NT2/D1 (cell line): ENCODE data around the gene HUS1B.
"Not testable (repeated sequence)": the region's sequence is repeated elsewhere in the genome, so short reads cannot be mapped to it uniquely, and the experiment has no call there.

Experiments
- DNase-seq: peaks from one replicate; pipeline ENCODE4 v3.0.0-alpha.2; 2011; ENCODE audit warnings: low read depth, low spot score
- H3K27me3 ChIP-seq: 2 replicates; pipeline ENCODE4 v1.6.0; 2011; ENCODE audit warnings: mild to moderate bottlenecking; ENCODE audit not compliant: insufficient read length, insufficient read depth
- H3K36me3 ChIP-seq: 2 replicates; pipeline ENCODE4 v1.6.1; 2011; ENCODE audit warnings: mild to moderate bottlenecking, low read length, mixed read lengths; ENCODE audit not compliant: insufficient read depth, insufficient read length
- H3K4me1 ChIP-seq: 2 replicates; pipeline ENCODE4 v1.5.1; 2011; ENCODE audit not compliant: insufficient read depth, insufficient read length
- H3K4me3 ChIP-seq: 2 replicates; pipeline ENCODE4 v1.5.1; 2011; ENCODE audit warnings: low read depth; ENCODE audit not compliant: insufficient read length
- H3K9ac ChIP-seq: 2 replicates; pipeline ENCODE4 v1.6.0; 2011; ENCODE audit warnings: low read depth; ENCODE audit not compliant: insufficient read length
- H3K9me3 ChIP-seq: 2 replicates; pipeline ENCODE4 v1.5.1; 2011; ENCODE audit warnings: mild to moderate bottlenecking, low read length; ENCODE audit not compliant: insufficient read depth
- SUZ12 ChIP-seq: IDR thresholded peaks from 2 replicates; pipeline ENCODE4 v1.6.1; 2011; ENCODE audit not compliant: insufficient read length, insufficient read depth; ENCODE audit errors: extremely low read depth
- YY1 ChIP-seq: IDR thresholded peaks from 2 replicates; pipeline ENCODE4 v1.6.1; 2011; ENCODE audit not compliant: insufficient read length, insufficient read depth
- ZNF274 ChIP-seq: IDR thresholded peaks from 2 replicates; pipeline ENCODE4 v1.6.1; 2011; ENCODE audit warnings: mild to moderate bottlenecking, low read depth, low read length

HUS1B gene

DNA sequence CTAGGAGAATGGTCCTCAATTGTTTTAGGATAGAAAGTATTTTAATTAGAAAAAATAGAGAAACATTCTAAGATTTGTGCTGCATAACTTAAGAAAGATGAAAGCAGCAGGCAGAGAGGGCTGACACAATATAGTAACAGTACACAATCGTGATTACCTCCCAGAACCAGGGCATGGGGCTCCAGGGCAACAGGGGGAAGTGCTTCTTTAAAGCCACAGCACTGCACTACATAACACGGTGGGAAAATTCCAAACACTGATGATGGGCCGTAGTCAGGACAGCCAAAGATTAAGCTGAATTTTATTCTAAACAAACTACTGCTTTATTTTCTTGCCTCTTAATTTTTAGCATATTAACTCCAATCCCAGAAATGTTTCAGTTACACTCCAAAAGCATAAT is 21.6 kb upstream of the HUS1B start:
- H3K27me3 ChIP-seq: no peaks in the 10 kb centered on the region
- H3K9ac ChIP-seq: no peak overlapping the region
- peaks cover 5% of the 10 kb centered on the region; the same call in 1 of the 2 replicates for H3K9me3 ChIP-seq
- no peak for DNase-seq
- TF ChIP-seq SUZ12 (no peak), YY1 (no peak), ZNF274 (no peak)
- H3K4me1 ChIP-seq: peaks cover 2% of the 10 kb centered on the region
- no peaks in the 10 kb centered on the region for H3K36me3 ChIP-seq
- no peak overlapping the region for H3K4me3 ChIP-seq

DNA sequence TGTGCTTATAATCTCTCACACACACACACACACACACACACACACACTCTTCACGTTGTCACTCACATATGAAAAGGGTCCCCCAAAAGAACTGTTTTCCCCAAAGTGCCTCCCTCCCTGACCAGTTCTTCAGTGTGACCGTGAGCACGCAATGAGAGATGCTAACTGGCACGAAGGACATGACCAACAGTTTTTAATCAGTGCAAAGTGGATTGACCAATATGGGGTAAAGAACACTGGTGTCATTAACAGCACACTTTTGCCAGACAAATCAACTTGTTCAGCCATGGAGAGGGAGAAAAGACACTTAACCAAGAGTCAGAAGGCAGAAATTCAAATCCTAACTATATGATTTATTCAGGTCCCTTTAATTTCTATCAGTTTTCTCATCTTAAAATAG is 21.0 kb upstream of the HUS1B start:
- H3K9me3 ChIP-seq: peaks cover 5% of the 10 kb centered on the region; the same call in 1 of the 2 replicates
- H3K4me1 ChIP-seq: peaks cover 2% of the 10 kb centered on the region
- H3K27me3 ChIP-seq: no peaks in the 10 kb centered on the region
- no peak overlapping the region for H3K4me3 ChIP-seq
- no peak for DNase-seq
- H3K36me3 ChIP-seq: no peaks in the 10 kb centered on the region
- H3K9ac ChIP-seq: no peak overlapping the region
- no peak for TF ChIP-seq SUZ12
- no peak for TF ChIP-seq YY1
- no peak for TF ChIP-seq ZNF274

DNA sequence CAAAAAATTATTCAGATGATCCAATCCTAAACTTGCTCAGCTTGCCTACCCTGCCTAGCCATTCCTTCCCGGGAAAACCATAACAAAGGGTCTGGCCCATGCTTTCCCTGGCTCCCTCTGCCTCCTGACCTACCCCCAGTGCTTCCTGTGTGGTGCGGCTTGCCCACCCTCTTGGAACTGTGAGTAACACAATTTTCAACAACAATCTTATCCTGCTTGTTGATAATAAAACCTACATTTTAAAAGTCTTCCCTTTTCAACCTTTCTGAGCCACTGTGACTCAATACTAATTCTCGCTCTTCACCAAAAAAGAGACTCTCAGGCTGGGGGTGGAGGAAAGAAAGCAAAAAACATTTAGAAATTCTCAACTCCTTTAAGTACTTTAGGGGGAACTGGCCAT is 18.1 kb upstream of the HUS1B start:
- no peak for DNase-seq
- Histone ChIP-seq H3K27me3 (no peaks in the 10 kb centered on the region), H3K9ac (no peak overlapping the region), H3K36me3 (no peaks in the 10 kb centered on the region), H3K4me3 (no peak overlapping the region), H3K4me1 (no peaks in the 10 kb centered on the region), H3K9me3 (peaks cover 5% of the 10 kb centered on the region; the same call in 1 of the 2 replicates)
- TF ChIP-seq ZNF274 (no peak), SUZ12 (no peak), YY1 (no peak)

DNA sequence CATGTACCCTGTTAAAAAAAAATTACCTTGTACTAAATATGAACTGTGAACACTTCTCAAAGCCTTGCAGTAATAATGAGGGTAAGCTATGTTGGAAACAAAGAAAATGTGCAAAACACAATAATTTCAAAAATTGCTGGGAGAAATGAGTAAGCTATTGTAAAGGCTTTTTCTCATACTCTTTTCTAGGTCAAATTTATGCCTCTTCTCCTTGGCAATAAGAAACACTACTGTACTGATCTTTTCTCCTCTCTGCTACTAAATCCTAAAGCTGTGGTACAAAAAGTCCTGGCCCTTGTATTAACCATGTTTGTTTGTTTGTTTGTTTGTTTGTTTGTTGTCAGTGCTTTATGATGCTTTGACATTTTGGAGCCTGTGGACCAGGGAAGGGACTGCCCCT is 17.5 kb upstream of the HUS1B start:
- no peaks in the 10 kb centered on the region for H3K4me1 ChIP-seq
- peaks cover 5% of the 10 kb centered on the region; the same call in 1 of the 2 replicates for H3K9me3 ChIP-seq
- no peak overlapping the region for H3K4me3 ChIP-seq
- no peaks in the 10 kb centered on the region for H3K27me3 ChIP-seq
- no peaks in the 10 kb centered on the region for H3K36me3 ChIP-seq
- no peak overlapping the region for H3K9ac ChIP-seq
- no peak for DNase-seq
- no peak for TF ChIP-seq ZNF274
- no peak for TF ChIP-seq SUZ12

DNA sequence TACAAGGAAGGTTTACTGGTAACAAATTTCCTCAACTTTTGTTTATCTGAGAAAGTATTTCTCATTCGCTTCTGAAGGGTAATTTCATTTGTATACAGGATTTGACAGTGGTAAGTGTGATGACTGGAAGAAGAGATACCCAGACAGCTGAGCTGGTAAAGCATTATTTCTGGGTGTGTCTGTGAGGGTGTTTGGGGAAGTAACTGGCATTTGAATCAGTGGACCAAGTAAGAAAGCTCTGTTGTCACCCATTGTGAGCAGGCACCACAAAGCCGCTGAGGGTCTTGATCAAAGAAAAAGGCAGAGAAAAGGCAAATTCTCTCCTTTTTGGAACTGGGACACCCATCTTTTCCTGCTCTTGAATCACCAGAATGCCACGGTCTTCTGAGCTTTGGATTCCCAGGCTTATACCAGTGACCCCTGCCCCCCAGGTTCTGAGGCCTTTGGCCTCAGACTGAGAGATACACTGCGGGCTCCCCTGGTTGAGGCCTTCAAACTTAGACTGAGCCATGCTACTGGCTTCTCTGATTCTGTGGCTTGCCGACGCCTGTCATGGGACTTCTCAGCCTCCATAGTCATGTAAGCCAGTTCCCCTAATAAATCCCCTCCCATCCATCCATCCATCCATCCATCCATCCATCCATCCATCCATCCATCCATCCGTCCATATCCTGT is 10.5 kb upstream of the HUS1B start:
- no peak overlapping the region for H3K4me3 ChIP-seq
- no peak overlapping the region for H3K9ac ChIP-seq
- peaks cover 6% of the 10 kb centered on the region for H3K36me3 ChIP-seq
- no peak for DNase-seq
- H3K4me1 ChIP-seq: no peaks in the 10 kb centered on the region
- no peaks in the 10 kb centered on the region for H3K27me3 ChIP-seq
- no peaks in the 10 kb centered on the region for H3K9me3 ChIP-seq
- no peak for TF ChIP-seq ZNF274
- TF ChIP-seq SUZ12: no peak
- TF ChIP-seq YY1: no peak

DNA sequence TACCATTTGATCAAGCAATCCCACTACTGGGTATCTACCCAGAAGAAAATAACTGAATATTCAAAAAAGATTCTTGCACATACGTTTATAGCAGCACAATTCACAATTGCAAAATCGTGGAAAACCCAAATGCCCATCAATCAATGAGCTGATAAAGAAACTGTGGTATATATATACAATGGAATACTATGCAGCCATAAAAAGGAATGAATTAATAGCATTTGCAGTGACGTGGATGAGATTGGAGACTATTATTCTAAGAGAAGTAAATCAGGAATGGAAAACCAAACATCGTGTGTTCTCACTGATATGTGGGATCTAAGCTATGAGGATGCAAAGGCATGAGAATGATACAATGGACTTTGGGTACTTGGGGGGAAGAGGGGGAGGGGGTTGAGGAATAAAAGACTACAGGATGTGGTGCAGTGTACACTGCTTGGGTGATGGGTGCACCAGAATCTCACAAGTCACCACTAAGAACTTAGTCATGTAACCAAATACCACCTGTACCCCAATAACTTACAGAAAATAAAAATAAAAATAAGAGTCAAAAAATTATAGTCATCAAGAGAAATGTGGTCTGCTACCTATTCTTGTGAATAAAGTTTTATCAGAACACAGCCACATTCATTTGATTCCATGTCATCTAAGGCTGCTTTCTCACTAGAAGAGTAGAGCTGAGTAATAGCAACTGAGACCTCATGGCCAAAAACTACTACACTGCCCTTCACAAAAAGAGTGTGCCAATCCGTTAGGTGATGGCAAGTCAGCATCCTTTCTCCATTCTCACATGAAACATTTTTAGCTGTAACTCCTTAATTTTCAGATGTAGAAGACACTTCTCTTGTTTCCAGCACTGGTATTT is 8.7 kb upstream of the HUS1B start:
- Histone ChIP-seq H3K9me3 (no peaks in the 10 kb centered on the region), H3K4me1 (no peaks in the 10 kb centered on the region), H3K9ac (no peak overlapping the region), H3K4me3 (no peak overlapping the region), H3K36me3 (peaks cover 6% of the 10 kb centered on the region), H3K27me3 (no peaks in the 10 kb centered on the region)
- TF ChIP-seq SUZ12: no peak
- TF ChIP-seq YY1: no peak
- TF ChIP-seq ZNF274: no peak
- no peak for DNase-seq

DNA sequence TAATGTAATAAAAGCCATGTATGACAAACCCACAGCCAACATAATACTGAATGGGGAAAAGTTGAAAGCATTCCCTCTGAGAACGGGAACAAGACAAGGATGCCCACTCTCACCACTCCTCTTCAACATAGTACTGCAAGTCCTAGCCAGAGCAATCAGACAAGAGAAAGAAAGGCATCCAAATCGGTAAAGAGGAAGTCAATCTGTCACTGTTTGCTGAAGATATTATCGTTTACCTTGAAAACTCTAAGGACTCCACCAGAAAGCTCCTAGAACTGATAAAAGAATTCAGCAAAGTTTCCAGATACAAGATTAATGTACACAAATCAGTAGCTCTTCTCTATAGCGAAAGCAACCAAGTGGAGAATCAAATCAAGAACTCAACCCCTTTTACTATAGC is 6.9 kb upstream of the HUS1B start:
- H3K4me3 ChIP-seq, DNase-seq, H3K27me3 ChIP-seq, H3K9me3 ChIP-seq, H3K9ac ChIP-seq, H3K36me3 ChIP-seq, H3K4me1 ChIP-seq: not testable (repeated sequence)
